NOMO-1 (cell line): ENCODE measurements around the gene CYSTM1.

Experiments used
- DNase-seq, 2 experiments: peaks; one replicate each; lab custom pipeline; 2025; ENCODE audit not compliant: unreplicated experiment in 2 of 2; lab: John Stamatoyannopoulos, UW

CYSTM1 gene

DNA sequence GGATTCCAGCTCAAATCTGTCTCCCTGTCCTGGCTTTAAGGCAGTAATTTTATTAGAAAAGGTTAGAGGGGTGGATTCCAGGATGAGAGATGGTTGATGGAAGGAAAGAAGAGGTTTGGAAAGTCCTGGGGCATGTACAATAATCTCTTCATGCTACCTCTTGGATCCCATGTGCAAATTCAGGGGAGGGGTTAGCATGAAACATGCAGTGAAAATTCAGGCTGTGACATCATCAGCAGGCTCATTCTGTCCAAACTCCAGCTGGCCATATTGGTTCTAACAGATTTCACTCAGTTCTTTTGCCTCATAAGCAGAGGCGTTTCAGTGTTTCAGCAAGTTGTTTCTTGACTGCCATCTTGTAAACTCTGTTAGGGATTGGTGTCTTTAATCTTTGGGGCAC lies 55.4 kb downstream of the CYSTM1 start:
- no peak for DNase-seq

DNA sequence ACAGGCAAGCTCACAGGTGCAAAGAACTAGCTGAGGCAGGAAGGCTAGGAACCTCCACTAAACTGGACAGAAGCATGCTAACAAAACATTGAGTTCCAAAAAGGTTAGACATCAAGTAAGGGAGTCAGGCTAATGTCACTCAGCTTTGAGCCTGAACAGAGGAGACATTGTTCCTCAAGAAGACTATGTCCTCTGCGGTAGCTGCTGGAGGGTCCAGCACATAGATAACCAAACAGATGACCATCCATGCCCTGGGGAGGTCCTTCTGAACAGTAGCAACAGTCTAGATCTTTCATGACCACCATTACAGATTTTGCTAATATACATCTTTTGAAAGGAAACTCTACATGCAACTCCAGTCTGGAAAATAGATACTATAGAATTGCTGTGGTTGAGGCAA lies 57.7 kb downstream of the CYSTM1 start:
- no peak for DNase-seq

DNA sequence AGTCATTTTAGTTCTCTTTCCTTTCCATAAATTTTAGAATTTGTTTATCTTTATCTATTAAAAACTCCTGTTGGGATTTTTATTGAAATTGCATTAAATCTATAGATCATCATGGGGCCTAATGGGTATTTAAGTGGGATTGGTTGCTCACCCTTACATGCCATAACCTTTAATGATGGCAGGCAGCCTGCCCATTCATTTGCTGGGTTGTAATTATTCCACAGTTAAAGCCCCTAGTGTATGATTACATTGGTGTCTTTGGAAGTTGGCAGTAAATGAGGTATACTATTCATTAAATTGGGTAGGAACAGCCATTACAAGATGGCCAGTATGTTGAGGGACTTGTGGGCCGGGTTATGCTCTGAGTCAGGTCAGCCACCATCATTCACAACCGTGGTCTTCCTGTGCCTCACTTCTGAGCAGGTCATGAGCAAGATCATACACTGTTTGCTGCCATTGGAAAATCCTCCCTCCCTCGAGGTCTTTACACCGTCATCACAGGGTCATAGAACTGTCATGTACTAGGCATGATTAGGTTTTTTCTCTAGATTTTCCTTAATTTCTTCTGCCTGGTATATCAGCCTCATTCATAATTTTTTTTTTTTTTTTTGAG lies 59.5 kb downstream of the CYSTM1 start:
- DNase-seq: no peak

DNA sequence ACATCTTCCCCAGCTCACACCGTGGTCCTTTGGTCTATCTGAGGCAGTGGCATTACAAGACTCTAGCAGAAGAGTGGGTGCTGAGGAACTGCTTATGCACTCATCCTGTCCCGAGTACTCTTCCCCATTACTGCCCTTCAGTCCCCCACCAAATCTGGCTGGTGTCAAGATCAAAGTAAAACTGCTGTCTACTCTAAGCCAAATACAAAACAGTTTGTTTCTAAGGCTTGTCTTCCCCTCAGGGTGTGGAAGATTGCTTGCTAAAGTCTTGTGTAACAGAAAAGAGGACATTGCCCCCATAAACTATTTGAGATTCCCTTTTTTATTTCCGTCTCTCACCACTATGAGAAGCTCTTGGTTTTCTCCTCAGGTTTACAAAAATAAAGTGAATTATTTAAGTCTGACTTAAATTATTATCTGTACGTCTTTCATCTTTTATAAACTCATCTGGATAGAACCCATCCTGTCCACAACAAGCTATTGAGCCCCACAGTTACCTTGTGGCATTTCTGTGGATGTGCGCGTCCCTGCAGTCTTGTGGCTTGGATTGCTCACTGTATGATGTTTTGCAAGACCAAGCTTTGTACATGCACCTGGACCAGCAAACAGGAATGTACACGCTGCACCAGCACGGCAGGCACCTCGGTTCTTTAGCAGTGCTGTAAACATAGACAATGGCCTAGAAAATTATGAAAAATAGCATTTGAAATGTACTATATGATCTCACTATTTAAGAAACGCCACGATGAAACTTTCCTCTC lies 61.0 kb downstream of the CYSTM1 start:
- peak; percentile 77 to 91 for DNase-seq

DNA sequence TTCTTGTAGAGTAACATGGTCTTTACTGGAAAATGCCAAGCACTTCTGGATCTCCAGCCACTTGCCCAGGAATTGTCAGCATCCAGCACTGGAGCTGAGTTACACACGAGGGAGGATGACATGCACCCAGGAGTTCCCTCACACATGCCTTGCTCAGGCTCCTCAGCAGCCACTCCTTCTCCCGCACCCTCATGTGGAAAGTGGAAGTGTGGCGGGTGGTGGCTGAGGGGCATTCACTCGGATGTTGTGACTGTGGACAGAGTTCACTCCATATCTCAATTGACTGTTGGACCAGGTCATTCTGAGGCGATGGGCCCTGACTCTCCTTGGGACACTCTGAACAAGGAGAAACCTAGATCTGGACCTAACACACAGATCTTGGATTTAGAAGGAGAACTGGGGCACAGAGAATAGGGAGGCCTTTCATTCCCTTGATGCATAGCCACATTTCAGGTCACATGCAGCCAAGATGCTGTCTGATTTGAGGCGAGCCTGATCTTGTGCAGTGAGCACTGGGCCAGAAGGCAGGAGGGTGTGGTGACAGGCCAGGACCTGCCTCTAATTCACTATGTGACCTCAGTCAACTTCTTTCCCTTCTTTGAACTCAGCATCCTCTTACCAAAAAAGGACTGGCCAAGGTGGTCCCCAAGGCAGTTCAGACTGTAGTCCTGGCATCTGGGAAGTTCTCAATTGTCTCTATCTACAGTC lies 62.1 kb downstream of the CYSTM1 start:
- DNase-seq: no peak

DNA sequence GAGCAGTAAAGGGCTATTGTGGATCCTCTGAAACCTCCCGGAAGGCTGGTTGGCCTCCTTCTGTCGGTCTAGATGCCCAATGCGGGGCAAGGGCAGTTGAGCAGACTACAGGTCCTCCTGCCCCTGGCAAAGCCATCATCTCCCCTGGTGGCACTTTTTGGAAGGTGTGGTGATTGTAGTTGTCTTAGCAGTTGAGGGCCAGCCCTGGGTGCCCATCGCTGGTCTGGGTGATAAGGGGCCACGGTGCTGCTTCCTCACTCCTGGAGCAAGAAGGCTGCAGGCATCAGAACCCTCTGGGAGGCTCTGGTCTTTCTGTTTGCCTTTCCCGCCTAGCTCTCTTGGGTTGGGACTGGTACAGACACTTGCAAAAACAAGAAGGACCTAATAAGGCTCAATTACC lies 63.8 kb downstream of the CYSTM1 start:
- DNase-seq: no peak

DNA sequence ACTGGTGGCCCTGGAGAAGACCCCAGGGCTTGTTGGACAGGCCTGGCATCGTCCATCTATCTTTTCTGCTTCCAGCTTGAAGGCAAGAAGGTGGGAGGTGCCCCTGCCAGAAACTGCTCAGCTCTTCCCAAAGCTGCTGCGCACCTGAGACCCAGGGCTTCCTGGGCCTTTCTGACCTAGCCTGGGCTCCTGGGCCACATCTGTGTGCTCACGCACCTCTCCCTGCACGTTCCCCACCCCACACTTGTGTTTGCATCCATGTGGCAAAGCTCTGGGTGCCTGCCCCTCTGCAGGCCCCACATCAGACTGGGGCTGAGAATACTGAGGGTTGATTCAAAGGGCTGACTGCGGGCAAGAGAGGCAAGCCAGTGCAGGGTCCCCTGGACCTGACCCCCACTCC lies 64.5 kb downstream of the CYSTM1 start:
- no peak for DNase-seq

DNA sequence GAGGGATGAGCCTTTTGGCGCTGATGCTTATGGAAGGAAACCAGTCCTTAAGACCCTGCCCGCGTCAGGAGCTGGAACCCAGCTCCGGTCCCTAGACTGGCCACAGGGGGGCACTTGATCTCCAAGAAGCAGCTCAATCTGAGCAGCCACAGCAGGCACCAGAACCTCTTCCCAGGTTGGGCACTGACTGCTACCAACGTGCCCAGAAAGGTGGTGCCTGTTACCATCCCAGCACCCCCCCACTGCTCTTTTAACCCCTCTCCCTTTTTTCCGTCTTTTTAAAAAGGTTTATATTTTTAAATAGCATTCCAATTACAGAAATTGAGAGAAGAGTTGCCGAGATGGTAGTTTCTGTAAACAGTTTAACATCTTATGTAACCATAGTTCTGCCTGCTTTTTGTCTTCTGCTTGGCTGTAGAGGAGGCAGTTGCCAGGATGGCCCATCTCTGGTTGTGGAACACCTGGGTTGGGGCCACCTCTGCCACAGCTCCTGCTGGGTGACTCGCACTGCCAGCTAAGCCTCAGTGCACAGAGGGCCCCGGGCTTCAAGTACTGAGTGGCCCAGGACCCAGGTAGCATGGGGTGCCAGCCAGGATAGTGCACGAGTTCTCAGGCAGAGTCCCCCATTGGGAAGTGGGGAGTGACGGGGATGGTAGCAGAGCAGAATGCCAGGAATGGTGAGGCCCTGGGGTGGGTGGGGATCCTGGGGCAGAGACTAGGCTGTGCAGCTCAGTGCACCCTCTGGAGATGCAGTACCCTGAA lies 65.1 kb downstream of the CYSTM1 start:
- DNase-seq: peak in 1 of 2 experiments; percentile 31

DNA sequence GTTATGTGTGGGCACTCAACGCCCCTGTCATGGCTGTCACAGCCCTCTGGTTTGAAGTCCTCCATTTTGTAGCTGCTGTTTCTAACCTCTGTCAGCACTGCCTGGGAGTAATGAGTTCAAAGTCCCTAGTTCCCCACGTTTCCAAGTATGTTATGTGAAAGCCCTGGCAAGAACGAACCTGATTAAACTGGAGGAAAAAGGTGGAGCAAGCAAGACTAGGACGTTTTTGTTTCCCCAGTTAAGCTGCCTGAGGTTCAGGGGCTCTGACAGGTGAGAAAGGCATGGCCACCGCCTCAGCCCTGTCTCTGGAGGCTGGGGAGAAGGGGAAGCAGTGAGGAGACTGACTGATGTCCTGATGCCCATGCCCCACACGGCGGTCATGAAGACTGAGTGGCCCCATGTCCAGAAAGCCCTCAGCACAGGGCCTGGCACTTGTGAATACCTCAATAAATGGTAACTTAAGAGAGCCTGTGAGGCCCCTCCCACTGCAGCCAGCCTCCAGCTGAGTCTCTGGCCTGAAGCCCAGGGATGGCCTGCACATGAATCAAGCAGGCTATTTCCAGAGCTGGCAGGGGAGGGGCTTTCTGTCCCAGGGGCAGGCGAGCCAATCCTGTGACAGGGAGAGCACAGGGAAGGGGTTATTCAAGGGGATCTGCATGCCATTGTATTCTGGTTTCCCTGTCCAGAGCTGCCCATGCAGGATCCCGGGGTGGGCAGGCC lies 66.2 kb downstream of the CYSTM1 start:
- no peak for DNase-seq

DNA sequence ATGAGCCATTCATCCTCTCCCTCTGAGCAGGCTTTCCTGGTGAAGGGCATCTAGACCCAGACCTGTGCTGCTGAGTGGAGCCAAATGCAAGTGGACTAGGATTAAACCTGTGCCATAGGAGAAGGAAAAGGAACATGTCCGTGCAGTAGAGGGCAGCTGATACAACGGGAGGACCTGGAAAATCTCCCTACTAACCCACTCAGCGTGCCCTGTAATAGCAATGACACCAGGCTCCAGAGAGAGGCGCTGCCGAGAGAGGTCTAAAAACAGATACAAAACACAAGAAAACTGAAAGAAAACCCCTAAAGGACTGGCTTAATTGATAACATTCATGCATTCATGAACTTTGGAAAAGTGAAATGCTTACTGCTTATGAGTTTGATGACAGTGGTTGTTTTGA lies 67.1 kb downstream of the CYSTM1 start:
- no peak for DNase-seq

DNA sequence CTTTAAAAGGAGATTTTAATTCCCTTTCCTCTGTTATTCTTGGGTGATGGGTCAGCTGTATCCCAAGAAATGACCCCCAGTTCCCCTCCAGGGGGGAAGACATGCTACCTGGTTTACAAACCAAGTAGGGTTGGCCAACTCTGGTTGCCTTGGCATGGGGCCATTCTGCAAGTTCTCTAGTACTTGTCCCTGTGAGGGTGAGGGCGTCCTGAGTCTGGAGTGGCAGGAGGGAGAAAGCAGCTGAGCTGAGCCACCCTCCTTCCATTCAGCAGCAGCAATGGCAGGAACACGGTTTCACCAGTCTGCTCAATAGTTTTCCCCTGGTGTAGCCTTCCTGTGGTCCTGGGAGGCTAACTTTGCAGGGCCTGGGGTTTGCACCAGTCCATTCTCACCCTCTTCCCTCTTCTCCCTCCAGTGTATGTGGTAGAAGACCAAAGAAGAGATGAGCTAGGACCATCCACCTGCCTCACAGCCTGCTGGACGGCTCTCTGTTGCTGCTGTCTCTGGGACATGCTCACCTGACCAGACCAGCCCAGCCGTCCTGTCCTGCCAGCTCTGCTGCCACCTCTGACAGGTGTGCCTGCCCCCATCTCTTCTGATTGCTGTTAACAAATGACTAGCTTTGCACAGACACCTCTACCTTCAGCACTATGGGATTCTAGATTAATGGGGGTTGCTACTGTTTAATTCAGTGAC lies 68.0 kb downstream of the CYSTM1 start:
- no peak for DNase-seq

DNA sequence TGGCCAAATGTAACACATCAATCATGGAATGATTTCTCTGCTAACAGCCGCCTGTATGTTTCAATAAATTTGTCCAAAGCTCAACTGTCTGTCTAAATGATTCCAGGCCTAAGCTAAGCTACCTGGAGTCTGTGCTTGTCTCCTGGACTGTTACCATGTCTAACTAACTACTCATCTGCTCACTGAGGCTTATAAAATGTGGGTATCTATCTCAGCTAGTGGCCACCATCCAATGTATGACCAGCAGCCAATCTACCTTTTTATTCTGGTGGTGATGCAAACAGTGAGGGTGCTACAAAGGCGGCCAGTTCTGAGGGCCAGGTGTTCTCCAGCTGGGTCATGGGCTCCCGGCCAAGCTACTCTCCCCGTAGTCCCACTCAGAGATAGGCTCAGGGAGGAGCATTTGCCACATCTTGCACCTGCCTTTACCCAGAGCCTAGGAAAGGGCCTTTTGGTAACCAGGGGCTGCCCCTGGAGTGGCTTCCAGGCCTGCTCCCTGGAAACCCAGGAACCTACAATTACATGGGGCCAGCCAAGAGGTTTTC lies 68.8 kb downstream of the CYSTM1 start:
- DNase-seq: no peak

DNA sequence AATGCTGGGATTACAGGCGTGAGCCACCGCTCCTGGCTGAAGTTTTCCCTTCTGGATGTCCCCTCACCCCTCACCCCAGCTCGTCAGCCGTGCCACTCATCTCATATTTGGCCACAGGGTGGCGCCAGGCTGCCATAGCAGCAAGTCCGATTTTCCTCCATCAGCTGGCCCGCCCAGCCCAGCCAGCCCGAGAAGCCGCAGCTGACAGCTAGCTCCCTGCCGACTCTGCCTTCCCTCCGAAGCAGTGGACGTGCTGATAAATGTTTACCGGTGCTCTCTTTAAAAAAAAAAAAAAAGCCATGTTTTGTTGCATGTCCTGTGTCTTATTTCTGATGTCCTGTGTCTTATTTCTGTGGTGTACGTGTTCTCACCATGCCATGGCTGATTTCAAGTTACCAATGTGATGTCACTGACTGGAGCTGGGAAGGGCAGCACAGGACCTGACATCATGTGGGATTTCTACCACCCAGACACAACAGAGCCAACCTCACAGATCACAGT lies 69.6 kb downstream of the CYSTM1 start:
- peak; percentile 79 to 80 for DNase-seq

DNA sequence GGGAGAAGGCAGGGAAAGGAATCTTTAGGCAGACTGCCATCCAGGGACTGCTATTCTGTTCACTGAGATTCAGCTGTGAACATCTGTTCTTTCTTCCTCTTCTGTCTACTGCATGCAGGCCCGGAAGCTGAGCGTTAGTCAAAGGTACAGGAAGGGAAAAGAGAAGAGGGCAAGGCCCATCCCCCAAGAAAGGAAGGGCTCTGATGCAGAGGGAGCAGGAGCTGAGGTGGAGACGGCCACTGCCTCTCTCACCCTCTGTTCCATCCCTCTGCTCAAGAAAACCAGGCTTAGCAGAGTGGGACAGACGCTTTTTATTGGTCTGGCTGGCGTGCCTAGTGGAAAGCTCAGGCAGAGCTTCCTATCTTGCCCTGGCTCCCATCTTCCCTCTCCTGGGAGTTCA lies 70.4 kb downstream of the CYSTM1 start:
- peak; percentile 52 to 62 for DNase-seq

DNA sequence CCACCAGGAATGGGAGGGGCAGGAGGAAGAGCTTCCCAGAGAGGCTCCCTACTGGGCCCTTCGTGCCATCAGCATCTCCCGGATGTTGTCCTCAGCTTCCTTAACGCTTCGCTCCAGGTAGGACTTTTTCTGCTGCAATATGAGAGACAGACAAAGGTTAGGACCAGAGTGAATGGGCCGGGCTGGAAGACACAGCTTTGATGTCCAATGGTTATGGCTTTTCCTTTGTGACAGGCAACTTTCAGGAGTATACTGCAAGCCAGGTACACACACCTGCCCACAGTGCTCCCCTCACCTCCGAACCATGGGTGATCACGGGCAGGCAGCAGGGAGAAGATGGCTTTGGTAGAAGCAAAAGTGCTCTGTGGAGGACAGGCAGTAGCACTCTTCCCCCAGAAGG lies 70.9 kb downstream of the CYSTM1 start:
- no peak for DNase-seq

DNA sequence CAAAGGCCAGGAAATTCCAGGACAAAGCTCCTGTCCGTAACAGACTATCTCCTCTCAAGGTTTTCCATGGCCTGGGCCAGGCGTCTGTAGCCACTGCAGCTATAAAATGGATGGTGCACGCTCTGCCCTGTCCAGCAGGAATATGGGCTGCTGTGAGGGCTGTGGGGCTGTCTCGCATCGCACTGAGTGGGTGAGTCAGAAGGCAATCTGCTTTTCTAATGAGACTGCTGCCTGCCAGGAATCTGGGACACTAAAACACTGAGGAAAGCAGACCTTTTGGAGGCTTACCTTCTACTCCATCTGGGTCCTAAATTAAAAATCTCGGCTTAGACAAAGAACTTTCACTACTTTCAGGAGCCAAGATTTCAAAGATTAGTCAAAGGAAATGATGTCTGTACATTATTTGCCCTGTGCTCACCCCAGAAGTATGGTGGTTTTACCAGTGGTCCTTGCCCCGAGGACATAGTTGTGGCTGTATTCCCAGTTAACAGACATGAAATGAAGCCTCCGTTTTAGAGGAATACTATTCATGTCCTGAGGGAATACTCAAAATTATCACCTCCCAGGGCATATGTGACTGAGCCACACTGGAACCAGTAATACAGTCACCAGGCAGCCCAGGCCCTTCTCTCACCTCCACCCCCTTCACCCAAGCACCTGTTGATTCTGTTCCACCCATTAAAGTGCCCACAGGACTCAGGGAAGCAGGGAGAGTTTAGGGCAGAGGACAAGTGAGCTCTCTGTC lies 71.6 kb downstream of the CYSTM1 start:
- no peak for DNase-seq

DNA sequence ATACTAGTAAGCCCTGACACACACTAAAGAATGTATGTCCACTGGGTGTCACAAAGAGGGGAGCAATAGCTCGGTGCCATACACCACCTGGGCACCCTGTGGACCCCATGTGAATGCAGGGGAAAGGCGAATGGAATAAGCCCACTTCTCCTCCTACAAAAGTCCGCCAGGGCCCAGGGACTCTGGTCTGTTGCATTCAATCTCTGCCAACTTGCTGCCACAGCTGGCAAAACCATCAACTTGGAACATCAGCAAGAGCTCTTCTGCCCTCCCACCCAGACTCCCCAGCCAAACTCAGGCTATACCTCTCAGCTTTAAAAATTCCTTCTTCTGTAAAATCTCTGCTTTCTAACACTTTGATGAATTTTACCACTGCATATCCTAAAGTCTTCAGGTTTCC lies 73.4 kb downstream of the CYSTM1 start:
- no peak for DNase-seq

DNA sequence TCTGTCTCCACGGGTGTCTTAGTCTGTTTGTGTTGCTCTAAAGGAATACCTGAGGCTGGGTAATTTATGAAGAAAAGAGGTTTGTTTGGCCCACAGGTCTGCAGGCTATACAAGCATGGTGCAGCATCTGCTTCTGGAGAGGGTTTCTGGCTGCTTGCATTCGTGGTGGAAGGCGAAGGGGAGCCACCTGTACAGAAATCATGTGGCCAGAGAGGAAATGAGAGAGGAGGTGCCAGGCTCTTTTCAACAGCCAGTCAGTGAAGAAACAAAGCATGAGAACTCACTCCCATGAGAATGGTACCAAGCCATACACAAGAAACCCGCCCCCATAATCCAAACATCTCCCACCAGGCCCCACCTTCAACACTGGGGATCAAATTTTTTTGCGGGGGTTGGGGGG lies 74.5 kb downstream of the CYSTM1 start:
- no peak for DNase-seq

DNA sequence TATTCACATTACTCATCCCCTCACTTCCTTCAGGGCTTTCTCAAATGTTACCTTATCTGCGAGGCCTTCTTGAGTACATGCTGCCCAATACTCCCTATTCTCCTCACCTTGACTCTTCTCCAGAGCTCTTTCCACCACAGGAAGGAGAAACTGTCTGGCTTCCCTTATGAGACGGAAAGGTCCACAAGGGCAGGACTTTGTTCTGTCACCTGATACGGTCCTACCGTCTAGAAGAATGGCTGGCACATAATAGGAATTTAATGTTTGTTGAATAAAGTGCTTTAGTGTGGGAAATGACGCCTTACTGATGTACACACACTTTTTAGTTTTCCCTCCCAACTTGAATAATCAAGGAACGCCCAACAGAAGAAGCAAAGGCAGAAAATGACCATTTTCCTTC lies 75.4 kb downstream of the CYSTM1 start:
- no peak for DNase-seq
